Activated T-cell treated with anti-CD3 and anti-CD28 coated beads, Interleukin-2, amount 50 U/mL, for 72 hours (primary cell): Measurements from ENCODE around the gene CUL2. TPM values are rescaled to one million over a fixed set of nuclear protein-coding genes. Genes with fewer than 3 reads are reported as not detected.
A peak's percentile ranks its signal among the peaks of the same experiment; 100 is the strongest.
"Not testable (repeated sequence)": the region's sequence is repeated elsewhere in the genome, so short reads cannot be mapped to it uniquely, and the experiment has no call there.

Source experiments
- ATAC-seq, 2 donors: fragments of 150-1000 bp; cut with Tn5 transposase; replicated peaks in 1 of 2; 2 replicates each; pipeline ENCODE4 v1.10.0; 2021; ENCODE audit warnings: moderate library complexity in 2 of 2, mild to moderate bottlenecking in 1 of 2
- DNase-seq, 2 donors: peaks; one replicate each; pipeline ENCODE4 v3.0.0; 2021 to 2022; ENCODE audit warnings: mixed read lengths in 1 of 2
- H3K27ac Mint-ChIP-seq: one replicate; pipeline ENCODE4 v1.8.0; 2022; ENCODE audit warnings: mild to moderate bottlenecking, moderate library complexity, mixed read lengths
- H3K27me3 Mint-ChIP-seq: one replicate; pipeline ENCODE4 v1.8.0; 2022; ENCODE audit warnings: low read depth, mixed read lengths
- H3K36me3 Mint-ChIP-seq, 2 donors: one replicate each; pipeline ENCODE4 v1.8.0; 2022; ENCODE audit warnings: mixed read lengths in 2 of 2, mild to moderate bottlenecking in 1 of 2; ENCODE audit not compliant: insufficient read depth in 2 of 2
- H3K4me1 Mint-ChIP-seq: one replicate; pipeline ENCODE4 v1.8.0; 2022; ENCODE audit warnings: low read depth, mixed read lengths
- H3K4me3 Mint-ChIP-seq, 2 donors: one replicate each; pipeline ENCODE4 v1.8.0; 2022; ENCODE audit warnings: mild to moderate bottlenecking in 2 of 2, mixed read lengths in 2 of 2, moderate library complexity in 2 of 2
- H3K9me3 Mint-ChIP-seq, 2 donors: one replicate each; pipeline ENCODE4 v1.8.0; 2022; ENCODE audit warnings: mixed read lengths in 2 of 2
- total RNA-seq, 2 donors: library from RNA; stranded (reverse); gene quantifications; one replicate each; pipeline ENCODE4 v1.2.3, GENCODE V29; 2022

CUL2 gene
- total RNA-seq, 2 donors from 2014 or later = 33.7 to 37.9 TPM

DNA sequence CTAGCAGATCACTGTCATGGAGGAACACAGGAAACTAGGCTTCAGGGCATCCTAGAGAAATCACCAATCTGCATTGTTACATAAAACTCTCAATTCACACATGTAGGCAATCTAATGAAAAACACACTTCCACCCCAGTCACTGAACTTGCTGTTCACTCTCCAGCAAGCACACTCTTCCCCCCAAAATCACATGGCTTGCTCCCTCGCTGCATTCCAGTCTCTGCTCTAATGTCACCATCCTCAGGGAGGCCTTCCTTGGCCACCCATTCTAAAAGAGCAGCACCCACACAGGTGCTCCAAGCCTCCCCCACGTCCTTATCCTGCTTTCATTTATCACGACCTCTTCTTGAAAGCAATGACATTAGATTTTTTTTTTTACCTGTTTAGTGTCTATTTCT lies 19.6 kb downstream of the CUL2 start:
- Mint-ChIP-seq H3K4me3 (no peak overlapping the region), H3K4me1 (peaks cover 11% of the 10 kb centered on the region), H3K27ac (peak overlapping the region; percentile 63), H3K36me3 (peaks cover 2 to 15% of the 10 kb centered on the region in 2 donors), H3K27me3 (no peaks in the 10 kb centered on the region), H3K9me3 (no peaks in the 10 kb centered on the region)
- ATAC-seq (no peak), DNase-seq (no peak)

DNA sequence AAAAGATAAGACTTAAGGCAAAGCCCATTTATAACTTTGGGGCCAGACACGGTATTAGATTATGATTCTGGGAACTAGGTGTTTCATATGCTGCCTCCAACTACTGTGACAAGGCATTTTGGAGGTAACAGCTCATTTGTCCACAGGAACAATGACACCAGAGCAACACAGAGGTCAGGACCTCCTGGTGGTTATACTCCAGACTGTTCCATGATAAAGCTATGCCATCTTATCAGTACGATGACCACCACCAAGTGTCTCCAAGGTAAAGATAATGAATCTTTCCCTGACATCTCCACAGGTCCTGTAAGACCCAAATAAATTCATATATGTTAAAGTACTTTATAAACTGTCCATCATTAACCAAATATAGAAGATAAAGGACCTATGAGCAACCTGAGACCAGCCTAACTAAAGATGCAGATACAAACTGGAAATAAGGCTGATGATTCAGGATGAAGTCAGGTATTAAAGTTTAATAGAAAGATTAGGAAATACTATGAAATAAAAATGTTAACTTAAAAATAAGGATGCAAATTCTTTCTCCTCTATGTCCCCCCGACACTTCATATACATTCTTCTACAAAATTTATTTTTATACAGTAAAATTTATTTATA lies 26.2 kb downstream of the CUL2 start:
- Mint-ChIP-seq H3K36me3 (peaks cover 5 to 15% of the 10 kb centered on the region in 2 donors), H3K27ac (no peak overlapping the region), H3K4me1 (no peaks in the 10 kb centered on the region), H3K9me3 (no peaks in the 10 kb centered on the region), H3K4me3 (no peak overlapping the region), H3K27me3 (no peaks in the 10 kb centered on the region)
- ATAC-seq = no peak
- DNase-seq = no peak

DNA sequence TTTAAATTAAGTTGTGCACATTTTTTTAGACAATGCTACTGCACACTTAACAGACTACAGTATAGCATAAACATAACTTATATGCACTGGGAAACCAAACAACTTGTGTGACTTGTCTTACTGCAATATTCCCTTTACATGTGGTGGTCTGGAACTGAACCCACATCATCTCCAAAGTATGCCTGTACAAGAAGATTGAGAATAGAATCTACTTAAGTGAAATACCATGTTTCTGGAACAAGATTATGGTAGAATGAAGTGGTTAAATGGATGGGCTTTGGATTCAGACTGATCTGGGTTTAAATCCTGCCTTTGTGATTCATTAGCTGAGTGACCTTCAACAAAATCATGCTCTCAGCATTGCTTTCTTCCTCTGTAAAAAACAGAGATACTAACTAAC lies 30.7 kb downstream of the CUL2 start:
- DNase-seq (no peak), ATAC-seq (no peak)
- Mint-ChIP-seq H3K36me3 (peaks cover 3 to 14% of the 10 kb centered on the region in 2 donors), H3K27me3 (no peaks in the 10 kb centered on the region), H3K27ac (no peak overlapping the region), H3K4me1 (no peaks in the 10 kb centered on the region), H3K4me3 (no peak overlapping the region), H3K9me3 (no peaks in the 10 kb centered on the region)

DNA sequence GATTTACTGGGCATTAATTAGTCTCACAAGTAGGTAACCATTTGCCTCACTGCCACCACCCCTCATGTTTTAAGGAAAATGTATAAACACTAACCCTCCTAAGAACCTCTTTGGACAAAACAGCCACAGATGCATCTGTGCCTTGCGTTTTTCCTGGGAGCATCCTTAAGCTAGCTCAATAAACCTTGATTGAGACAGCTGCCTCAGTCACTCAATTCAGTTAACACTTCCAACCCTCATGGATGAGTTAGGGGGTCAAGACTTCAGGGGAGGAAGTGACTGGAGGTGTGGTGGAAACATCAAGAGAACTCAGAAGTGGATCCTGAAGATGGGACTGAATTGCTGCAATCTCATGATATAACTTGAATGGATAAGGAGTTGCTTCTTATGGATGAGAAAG lies 31.5 kb downstream of the CUL2 start:
- DNase-seq = no peak
- no peaks in the 10 kb centered on the region for H3K4me1 Mint-ChIP-seq
- H3K36me3 Mint-ChIP-seq = peaks cover 3 to 14% of the 10 kb centered on the region in 2 donors
- H3K27ac Mint-ChIP-seq = no peak overlapping the region
- no peaks in the 10 kb centered on the region for H3K9me3 Mint-ChIP-seq
- ATAC-seq = no peak
- no peaks in the 10 kb centered on the region for H3K27me3 Mint-ChIP-seq
- no peak overlapping the region for H3K4me3 Mint-ChIP-seq

DNA sequence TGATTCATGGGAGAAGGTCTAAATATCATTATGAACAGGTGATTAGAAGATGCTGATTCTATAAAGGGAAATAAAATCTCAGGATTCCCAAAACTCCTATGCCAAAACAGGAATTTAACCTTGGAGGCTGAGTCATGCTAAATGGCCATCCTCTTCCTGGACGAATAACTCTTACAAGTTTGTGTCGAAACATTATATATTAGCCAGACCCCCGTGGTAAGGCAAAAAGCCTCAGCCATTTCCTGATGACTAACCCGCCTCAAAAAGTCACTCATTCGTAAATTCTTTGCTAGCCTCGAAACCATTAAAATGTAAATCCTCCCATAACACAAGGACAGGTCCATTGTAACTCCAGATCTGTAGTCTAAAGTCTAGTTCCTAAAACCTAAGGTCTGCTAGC lies 32.0 kb downstream of the CUL2 start:
- no peaks in the 10 kb centered on the region for H3K9me3 Mint-ChIP-seq
- no peak for ATAC-seq
- H3K4me1 Mint-ChIP-seq = no peaks in the 10 kb centered on the region
- H3K27me3 Mint-ChIP-seq = no peaks in the 10 kb centered on the region
- H3K4me3 Mint-ChIP-seq = no peak overlapping the region
- peaks cover 3 to 14% of the 10 kb centered on the region in 2 donors for H3K36me3 Mint-ChIP-seq
- no peak for DNase-seq
- no peak overlapping the region for H3K27ac Mint-ChIP-seq

DNA sequence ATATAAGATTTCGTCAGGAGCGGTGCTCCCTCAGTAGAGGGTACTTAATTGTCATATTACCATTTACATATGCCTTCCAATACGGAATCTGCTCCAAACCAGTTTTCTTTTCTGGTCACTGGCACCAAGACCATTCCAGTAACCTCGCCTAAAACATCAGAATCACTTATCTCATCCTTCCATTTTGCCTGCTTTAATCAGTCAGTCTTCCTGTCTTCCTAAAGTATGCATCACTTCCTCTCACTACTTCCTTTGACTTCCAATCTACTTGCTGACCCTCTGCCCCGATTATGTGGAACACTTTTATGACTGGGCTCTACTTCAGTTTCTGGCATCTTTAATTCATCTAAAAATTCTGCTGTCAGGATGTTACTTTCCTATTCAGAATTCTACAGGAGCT lies 33.5 kb downstream of the CUL2 start:
- H3K36me3 Mint-ChIP-seq = peaks cover 3 to 16% of the 10 kb centered on the region in 2 donors
- no peak overlapping the region for H3K4me3 Mint-ChIP-seq
- H3K9me3 Mint-ChIP-seq = no peaks in the 10 kb centered on the region
- no peaks in the 10 kb centered on the region for H3K27me3 Mint-ChIP-seq
- ATAC-seq = no peak
- no peak for DNase-seq
- H3K27ac Mint-ChIP-seq = peak overlapping the region; percentile 5
- no peaks in the 10 kb centered on the region for H3K4me1 Mint-ChIP-seq

DNA sequence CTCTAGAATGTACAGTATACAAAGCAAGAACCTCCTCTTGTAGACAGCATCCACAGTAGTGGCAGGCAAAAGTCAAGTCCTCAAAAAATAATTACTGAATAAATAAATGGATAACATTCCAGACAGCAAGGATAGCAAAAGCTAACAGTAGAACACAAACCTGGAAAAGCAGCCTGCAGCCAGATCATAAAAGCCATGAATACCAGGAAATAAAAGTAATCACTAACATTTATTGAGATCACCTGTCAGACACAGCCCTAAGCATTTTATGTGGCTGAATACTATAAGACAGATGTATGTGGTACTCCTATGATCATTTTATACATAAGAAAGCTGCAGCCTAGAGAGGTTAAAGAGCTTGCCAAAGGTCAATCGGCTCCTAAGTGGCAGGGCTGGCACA lies 34.0 kb downstream of the CUL2 start:
- Mint-ChIP-seq H3K36me3 (peaks cover 3 to 16% of the 10 kb centered on the region in 2 donors), H3K27ac (no peak overlapping the region), H3K27me3 (no peaks in the 10 kb centered on the region), H3K4me1 (no peaks in the 10 kb centered on the region), H3K4me3 (no peak overlapping the region), H3K9me3 (no peaks in the 10 kb centered on the region)
- no peak for ATAC-seq
- no peak for DNase-seq

DNA sequence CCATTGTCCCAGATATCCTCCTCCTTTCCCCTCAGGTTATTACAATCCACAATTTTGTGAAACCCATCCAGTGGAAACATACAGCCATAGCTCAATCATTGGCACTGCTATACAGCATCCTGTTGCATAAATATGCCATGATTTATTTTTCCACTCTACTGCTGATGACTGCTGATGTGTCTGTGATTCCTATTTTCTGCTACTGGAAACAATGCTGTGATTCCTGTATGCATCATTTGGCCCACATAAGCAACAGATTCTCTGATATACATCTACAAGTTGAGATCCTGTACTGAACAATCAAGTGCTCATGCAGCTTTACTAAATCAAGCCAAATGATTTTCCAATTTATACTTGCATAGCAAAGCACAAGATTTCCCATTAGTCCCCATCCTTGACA lies 39.6 kb downstream of the CUL2 start:
- H3K27me3 Mint-ChIP-seq = no peaks in the 10 kb centered on the region
- H3K36me3 Mint-ChIP-seq = peaks cover 3 to 21% of the 10 kb centered on the region in 2 donors
- peak overlapping the region; percentile 36 for H3K27ac Mint-ChIP-seq
- H3K4me1 Mint-ChIP-seq = no peaks in the 10 kb centered on the region
- DNase-seq = no peak
- no peak overlapping the region for H3K4me3 Mint-ChIP-seq
- ATAC-seq = no peak
- no peaks in the 10 kb centered on the region for H3K9me3 Mint-ChIP-seq

DNA sequence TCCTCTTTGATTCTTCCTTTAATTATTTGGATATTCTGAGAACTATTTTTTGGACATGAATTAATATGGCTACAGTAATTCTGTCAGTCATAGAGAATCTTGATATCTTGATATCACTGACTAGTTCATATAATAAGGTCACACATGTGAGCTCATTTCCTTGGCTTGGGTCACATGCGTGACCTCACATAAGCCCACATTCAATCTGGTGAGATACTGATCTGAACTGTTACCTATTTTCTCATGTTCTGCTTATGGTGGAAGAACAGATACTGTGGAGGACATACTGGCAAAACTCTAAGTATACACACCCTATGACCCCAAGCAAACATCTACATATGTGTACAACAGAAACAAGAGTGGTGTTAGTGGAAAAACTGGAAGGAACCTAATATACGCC lies 44.1 kb downstream of the CUL2 start:
- ATAC-seq = no peak
- no peak for DNase-seq
- H3K27ac Mint-ChIP-seq = no peak overlapping the region
- H3K36me3 Mint-ChIP-seq = peaks cover 3 to 22% of the 10 kb centered on the region in 2 donors
- no peaks in the 10 kb centered on the region for H3K4me1 Mint-ChIP-seq
- no peaks in the 10 kb centered on the region for H3K9me3 Mint-ChIP-seq
- no peak overlapping the region for H3K4me3 Mint-ChIP-seq
- no peaks in the 10 kb centered on the region for H3K27me3 Mint-ChIP-seq

DNA sequence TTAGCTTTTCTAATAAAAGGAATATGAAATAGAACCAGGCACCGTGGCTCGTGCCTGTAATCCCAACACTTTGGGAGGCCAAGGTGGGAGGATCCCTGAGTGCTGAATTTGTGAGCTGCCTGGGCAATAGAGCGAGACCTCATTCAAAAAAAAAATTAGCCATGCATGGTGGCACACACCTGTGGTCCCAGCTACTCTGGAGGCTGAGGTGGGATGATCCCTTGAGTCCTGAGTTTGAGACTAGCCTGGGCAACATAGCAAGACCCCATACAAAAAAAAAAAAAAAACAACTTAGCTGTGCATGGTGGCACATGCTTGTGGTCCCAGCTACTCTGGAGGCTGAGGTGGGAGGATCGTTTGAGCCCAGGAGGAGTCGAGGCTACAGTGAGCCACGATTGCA lies 44.9 kb downstream of the CUL2 start:
- peaks cover 0 to 20% of the 10 kb centered on the region in 2 donors for H3K36me3 Mint-ChIP-seq
- not testable (repeated sequence) for H3K9me3 Mint-ChIP-seq, H3K4me3 Mint-ChIP-seq, H3K4me1 Mint-ChIP-seq, ATAC-seq, DNase-seq, H3K27ac Mint-ChIP-seq, H3K27me3 Mint-ChIP-seq

DNA sequence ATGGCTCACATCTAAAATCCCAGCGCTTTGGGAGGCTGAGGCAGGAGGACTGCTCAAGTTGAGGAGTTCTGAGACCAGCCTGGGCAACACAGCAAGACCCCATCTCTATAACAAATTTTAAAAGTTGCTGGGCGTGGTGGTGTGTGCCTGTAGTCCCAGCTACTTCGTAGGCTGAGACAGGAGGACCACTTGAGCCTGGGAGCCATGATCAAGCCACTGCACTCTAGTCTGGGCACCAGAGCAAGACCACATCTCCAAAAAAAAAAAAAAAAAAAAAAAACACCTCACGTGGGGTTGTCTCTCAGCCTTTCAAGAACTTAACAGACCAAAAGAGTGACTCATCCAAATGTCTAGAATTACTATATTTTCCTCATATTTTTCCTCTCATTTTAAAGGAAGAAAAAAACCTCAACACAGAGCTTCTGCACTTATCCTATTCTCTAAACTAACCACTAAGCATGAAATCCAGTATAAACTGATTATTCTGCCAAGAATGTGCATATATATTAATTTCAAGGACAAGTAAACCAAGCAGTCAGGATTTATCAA lies 46.3 kb downstream of the CUL2 start:
- H3K36me3 Mint-ChIP-seq = peaks cover 0 to 15% of the 10 kb centered on the region in 2 donors

DNA sequence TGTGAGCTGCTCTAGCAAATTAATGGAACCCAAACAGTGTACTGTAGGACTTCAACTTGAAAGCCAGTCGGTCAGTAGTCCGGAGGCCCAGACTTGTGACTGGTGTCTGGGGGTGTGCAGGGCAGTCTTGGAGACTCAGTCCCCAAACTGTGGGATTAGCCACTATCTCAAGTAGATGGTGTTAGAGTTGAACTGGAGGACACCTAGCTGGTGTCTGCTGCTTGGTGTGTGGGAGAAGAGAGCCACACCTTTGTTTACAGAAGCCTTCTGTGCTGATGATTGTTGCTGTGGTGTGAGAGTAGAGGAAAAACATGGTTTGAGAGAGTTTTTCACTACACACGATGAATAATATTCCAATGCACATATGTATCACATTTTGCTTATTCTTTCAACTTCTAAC lies 47.4 kb downstream of the CUL2 start:
- Mint-ChIP-seq H3K27me3 (no peaks in the 10 kb centered on the region), H3K36me3 (peaks cover 0 to 11% of the 10 kb centered on the region in 2 donors), H3K4me1 (no peaks in the 10 kb centered on the region), H3K9me3 (no peaks in the 10 kb centered on the region), H3K4me3 (no peak overlapping the region), H3K27ac (peak overlapping the region; percentile 17)
- DNase-seq (no peak), ATAC-seq (no peak)

More for the DNA sequence above, 46.3 kb downstream of the CUL2 start:
- no peak for DNase-seq
- H3K9me3 Mint-ChIP-seq = no peaks in the 10 kb centered on the region
- no peak for ATAC-seq
- no peaks in the 10 kb centered on the region for H3K27me3 Mint-ChIP-seq
- no peak overlapping the region for H3K4me3 Mint-ChIP-seq
- no peaks in the 10 kb centered on the region for H3K4me1 Mint-ChIP-seq
- peak overlapping the region; percentile 33 for H3K27ac Mint-ChIP-seq

DNA sequence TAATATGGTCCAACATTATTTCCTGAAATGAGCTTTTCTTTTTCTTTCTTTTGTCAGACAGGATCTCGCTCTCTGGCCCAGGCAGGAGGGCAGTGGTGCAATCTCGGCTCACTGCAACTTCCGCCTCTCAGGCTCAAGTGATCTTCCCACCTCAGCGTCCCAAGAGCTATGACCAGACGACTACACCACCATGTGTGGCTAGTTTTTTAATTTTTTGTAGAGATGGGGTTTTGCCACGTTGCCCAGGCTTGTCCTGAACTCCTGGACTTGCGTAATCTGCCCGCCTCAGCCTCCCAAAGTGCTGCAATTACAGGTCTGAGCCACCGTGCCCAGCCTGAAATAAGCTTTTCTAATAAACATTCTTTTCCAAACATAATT lies 48.6 kb downstream of the CUL2 start:
- DNase-seq (no peak), ATAC-seq (no peak)
- H3K36me3 Mint-ChIP-seq = peaks cover 0 to 11% of the 10 kb centered on the region in 2 donors
- no peaks in the 10 kb centered on the region for H3K27me3 Mint-ChIP-seq
- H3K4me3 Mint-ChIP-seq = no peak overlapping the region
- H3K27ac Mint-ChIP-seq = no peak overlapping the region
- H3K4me1 Mint-ChIP-seq = no peaks in the 10 kb centered on the region
- no peaks in the 10 kb centered on the region for H3K9me3 Mint-ChIP-seq
